ENCODE results near the gene SBF2.

DNA sequence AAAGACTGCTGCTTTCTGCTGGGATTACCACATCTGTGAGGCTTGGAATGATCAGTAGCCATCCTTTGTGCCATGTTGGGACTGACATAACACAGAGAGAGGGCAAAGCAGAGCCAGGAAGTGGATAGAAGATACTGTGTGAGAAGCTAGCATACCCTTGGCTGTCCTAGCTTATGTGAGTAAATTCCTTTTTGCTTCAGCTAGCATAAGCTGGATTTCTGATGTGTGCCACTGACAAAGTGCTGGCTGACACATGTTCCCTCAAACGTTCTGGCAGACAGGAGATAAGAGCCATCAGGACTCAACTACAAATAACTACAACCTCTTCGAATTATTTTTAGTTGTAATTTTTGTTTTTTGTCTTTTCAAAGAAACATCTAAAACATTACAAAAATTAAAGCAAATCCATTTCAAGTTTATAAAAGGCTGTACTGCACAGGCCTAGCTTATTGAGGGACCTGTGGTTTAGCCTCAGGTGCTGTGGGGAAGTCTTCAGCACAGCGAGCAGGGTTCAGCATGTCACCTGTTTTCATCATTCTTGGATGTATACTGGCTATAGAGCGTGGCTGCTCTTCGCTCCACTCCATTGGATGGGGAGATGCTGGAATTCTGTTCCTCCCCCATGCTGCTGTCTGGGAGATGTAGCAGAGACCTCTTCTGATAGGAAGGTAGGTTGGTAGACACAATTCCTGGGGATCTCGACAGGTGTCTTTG lies 509.3 kb downstream of the SBF2 start:
- no peak for TF ChIP-seq EZH2 (IDR thresholded peaks at IDR 0.05; ENCODE audit: borderline replicate concordance, insufficient read depth, low read length, poor library complexity, severe bottlenecking)
- TF ChIP-seq CTCF (IDR thresholded peaks at IDR 0.05; ENCODE audit: poor library complexity, severe bottlenecking) = no peak
- TF ChIP-seq RAD21 (conservative IDR thresholded peaks at IDR 0.05) = no peak
- TF ChIP-seq POLR2AphosphoS5 (IDR thresholded peaks at IDR 0.05) = no peak
